ENCODE measurements around the gene BCR. TPM values are rescaled to one million over a fixed set of nuclear protein-coding genes. Genes with fewer than 3 reads are reported as not detected.
"Not testable (repeated sequence)": the region's sequence is repeated elsewhere in the genome, so short reads cannot be mapped to it uniquely, and the experiment has no call there.

The BCR gene
- total RNA-seq, 2 experiments from 2014 or later = 62.3 to 63.3 TPM

DNA sequence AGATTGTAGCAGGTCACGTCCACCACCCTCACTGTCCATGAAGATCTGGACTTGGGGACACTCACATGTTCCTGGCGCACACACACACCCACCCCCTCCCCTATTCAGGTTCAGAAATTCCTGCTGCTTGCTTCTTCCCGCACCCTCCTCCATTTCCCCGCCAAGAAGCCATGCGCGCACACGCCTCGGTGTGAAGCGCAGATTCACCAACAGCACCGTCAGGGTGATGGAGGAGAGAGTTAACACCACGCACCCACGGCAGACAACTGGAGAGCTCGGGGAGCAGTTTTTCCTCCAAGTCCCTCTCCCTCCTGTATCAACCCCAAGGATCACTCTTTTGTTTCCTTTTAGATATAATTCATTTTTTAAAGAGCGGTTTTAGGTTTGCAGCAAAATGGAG, 113.4 kb downstream of the BCR start:
- H3K36me3 Mint-ChIP-seq (ENCODE audit: low read depth) = peaks cover 38% of the 10 kb centered on the region
- intact Hi-C loops (cut with micrococcal nuclease) = no loop called here

DNA sequence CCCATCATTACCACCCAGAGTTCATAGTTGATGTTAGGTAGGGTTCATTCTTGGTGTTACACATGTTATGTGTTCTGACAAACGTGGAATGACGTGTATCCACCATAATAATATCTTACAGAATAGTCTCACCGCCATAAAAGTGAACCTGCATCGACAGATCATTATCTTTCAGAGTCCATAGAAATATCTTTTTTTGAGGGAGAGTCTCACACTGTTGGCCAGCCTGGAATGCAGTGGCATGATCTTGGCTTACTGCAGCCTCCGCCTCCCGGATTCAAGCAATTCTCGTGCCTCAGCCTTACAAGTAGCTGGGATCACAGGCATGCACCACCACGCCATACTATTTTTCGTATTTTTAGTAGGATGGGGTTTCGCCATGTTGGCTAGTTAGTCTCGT, 113.9 kb downstream of the BCR start:
- Mint-ChIP-seq H3K27ac (no peak overlapping the region), H3K4me3 (no peak overlapping the region), H3K4me1 (ENCODE audit: low read depth) (no peaks in the 10 kb centered on the region), H3K27me3 (ENCODE audit: low read depth) (no peaks in the 10 kb centered on the region), H3K36me3 (ENCODE audit: low read depth) (peaks cover 37% of the 10 kb centered on the region), H3K9me3 (no peaks in the 10 kb centered on the region)
- CTCF ChIA-PET = interaction anchor here (0.7 to 2.9 kb wide), 2 partner anchors 116 to 119 kb away, joined by 3 to 9 read pairs; no protein-coding TSS in a partner anchor
- DNase-seq = no peak
- intact Hi-C loops (cut with micrococcal nuclease) = no loop called here

More for the DNA sequence above, 113.4 kb downstream of the BCR start:
- no peak overlapping the region for H3K4me3 Mint-ChIP-seq
- CTCF ChIA-PET = interaction anchor here (1.0 to 2.9 kb wide), 2 partner anchors 116 to 120 kb away, joined by 5 to 9 read pairs; no protein-coding TSS in a partner anchor
- H3K27ac Mint-ChIP-seq = no peak overlapping the region
- DNase-seq = no peak
- no peaks in the 10 kb centered on the region for H3K9me3 Mint-ChIP-seq
- no peaks in the 10 kb centered on the region for H3K4me1 Mint-ChIP-seq (ENCODE audit: low read depth)
- H3K27me3 Mint-ChIP-seq (ENCODE audit: low read depth) = no peaks in the 10 kb centered on the region

DNA sequence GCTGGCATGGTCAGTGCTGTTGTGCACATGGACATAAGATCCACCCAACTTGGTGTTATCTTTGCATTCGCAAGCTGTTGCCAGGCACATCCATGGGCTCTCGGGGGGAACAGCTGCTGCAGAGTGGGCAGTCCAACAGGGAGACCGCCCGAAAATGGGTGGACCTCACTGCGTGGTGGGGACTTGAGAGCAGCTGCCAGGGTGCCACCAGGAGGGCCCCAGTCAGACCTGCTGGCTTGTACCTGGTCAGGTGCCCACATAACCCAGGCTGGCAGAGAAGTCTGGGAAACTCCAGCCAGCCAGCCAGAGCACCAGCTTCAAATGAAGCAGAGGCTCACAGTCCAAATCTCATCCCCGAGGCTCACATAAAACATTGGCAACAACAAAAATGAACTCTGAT, 120.2 kb downstream of the BCR start:
- intact Hi-C loops (cut with micrococcal nuclease) = no loop called here
- H3K4me1 Mint-ChIP-seq (ENCODE audit: low read depth) = no peaks in the 10 kb centered on the region
- DNase-seq = no peak
- no peaks in the 10 kb centered on the region for H3K27me3 Mint-ChIP-seq (ENCODE audit: low read depth)
- H3K4me3 Mint-ChIP-seq = no peak overlapping the region
- H3K36me3 Mint-ChIP-seq (ENCODE audit: low read depth) = peaks cover 17% of the 10 kb centered on the region
- no peaks in the 10 kb centered on the region for H3K9me3 Mint-ChIP-seq
- H3K27ac Mint-ChIP-seq = no peak overlapping the region
- CTCF ChIA-PET = no interaction called here

DNA sequence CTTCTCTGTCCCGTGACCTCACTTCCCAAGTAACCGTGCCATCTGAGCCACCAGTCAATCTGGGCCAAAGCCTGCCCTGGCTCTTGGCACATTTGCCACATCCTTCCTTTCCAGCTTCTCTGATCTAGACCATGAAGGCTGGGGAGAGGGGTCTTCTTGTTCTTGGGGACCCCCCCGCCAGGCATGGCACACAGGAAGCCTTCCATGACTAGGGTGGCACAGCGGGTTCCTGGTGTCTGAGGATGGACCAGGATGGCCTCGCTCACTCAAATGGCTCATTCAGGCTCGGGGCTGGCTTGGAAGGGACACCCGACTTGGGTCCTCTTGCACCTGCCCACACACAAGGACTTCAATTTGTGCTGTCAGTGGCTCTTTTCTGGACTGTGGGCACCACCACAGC, 121.3 kb downstream of the BCR start:
- intact Hi-C loops (cut with micrococcal nuclease) = no loop called here
- Mint-ChIP-seq H3K36me3 (ENCODE audit: low read depth) (peaks cover 16% of the 10 kb centered on the region), H3K27me3 (ENCODE audit: low read depth) (no peaks in the 10 kb centered on the region), H3K9me3 (no peaks in the 10 kb centered on the region), H3K27ac (no peak overlapping the region), H3K4me1 (ENCODE audit: low read depth) (no peaks in the 10 kb centered on the region), H3K4me3 (no peak overlapping the region)
- CTCF ChIA-PET = no interaction called here
- no peak for DNase-seq

DNA sequence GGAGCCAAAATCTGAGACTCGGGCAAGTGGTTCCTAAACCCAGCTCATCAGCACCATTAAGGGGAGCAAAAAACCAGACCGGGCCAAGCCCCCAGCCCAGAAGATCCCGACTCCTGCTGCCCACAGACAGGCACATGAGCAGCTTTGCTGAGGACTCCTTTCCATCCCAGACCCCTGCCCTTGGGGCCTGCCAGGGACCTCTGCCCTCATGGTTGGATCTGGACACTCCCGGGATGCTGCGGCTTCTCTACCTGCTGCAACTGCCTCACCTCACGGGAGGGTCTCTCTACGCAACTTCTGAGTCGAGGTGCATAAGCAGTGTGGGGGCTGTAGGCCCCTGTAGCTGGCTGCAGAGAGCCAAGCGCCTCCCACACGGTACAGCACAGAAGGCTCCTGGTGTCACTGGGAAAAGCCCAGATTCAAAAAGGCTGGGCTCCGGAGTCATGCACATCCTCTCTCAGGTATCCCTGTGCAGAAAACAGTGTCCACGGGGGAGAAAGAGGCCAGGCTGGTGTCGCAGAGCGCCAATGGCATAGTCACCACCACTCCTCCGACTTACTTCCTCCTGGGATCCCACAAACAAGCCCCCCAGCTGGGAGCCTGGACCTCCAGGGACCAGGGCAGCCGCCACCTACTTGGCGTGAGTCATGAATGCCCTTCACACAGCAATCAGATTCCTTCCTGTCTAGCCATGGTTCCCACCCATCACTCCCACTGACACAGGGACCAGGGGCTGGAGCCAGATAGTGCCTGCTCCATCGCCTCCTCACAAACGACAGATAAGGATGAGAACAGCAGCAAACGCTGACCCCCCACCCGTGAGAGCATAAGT, 122.1 kb downstream of the BCR start:
- Mint-ChIP-seq H3K36me3 (ENCODE audit: low read depth) (peaks cover 13% of the 10 kb centered on the region), H3K4me3 (no peak overlapping the region), H3K27ac (no peak overlapping the region), H3K9me3 (no peaks in the 10 kb centered on the region), H3K27me3 (ENCODE audit: low read depth) (no peaks in the 10 kb centered on the region), H3K4me1 (ENCODE audit: low read depth) (no peaks in the 10 kb centered on the region)
- DNase-seq = no peak
- intact Hi-C loops (cut with micrococcal nuclease) = no loop called here
- CTCF ChIA-PET = no interaction called here

DNA sequence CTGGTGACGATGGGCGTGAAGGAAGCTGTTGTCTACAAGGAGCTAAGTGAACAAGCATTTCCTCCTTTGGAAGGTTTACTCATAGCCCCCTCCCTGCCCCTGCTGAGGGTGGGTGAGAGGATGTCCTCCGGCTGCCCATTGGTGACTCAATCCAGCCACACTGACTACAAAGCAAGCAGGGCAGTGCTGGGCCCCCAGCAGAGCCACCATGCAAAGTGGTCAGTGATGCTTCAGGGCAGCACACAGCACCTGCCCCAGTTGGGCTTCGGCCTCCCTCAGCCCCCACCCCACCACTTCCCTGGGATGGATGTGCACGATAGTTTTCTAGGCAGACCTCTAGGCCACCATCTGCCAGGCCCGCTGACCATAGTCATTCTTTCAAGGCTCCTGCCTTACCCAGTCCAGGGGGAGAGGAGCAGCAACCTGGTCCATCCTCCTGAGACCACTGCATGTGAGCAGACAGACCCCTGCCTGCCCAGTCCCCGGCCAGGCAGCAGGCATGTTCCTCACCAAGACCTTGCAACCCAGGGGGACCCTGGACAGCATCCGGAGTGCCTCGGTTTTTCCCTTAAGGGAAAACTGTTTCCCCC, 125.1 kb downstream of the BCR start:
- peaks cover 5% of the 10 kb centered on the region for H3K36me3 Mint-ChIP-seq (ENCODE audit: low read depth)
- H3K27me3 Mint-ChIP-seq (ENCODE audit: low read depth) = no peaks in the 10 kb centered on the region
- H3K9me3 Mint-ChIP-seq = no peaks in the 10 kb centered on the region
- H3K27ac Mint-ChIP-seq = no peak overlapping the region
- H3K4me3 Mint-ChIP-seq = no peak overlapping the region
- intact Hi-C loops (cut with micrococcal nuclease) = no loop called here
- DNase-seq = no peak
- CTCF ChIA-PET = interaction anchor here (1.9 kb wide), 1 partner anchor 80 kb away, joined by 7 read pairs; no protein-coding TSS in a partner anchor
- no peaks in the 10 kb centered on the region for H3K4me1 Mint-ChIP-seq (ENCODE audit: low read depth)

DNA sequence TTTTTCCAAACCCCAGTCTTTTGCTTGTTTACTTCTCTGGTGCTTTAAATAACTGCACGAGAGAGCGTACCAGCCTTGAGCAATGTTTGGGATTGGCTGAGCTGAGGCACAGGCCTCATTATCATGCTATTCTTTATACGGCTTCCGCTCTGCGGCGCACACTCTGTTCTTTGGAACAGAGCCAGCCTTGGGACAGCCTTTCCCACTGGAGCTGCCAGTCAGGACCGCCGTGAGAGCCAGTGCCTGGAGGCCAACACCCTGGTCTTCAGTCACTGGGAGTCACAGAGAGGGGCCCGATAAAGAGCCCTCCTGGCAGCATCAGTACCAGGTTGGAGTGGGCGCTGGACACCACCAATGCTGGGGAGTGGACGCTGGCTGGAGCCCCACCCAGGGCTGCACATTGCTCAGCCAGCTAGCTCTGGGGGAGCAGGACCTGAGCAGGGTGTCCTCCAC, 125.6 kb downstream of the BCR start:
- H3K27ac Mint-ChIP-seq = no peak overlapping the region
- intact Hi-C loops (cut with micrococcal nuclease) = no loop called here
- H3K27me3 Mint-ChIP-seq (ENCODE audit: low read depth) = no peaks in the 10 kb centered on the region
- H3K4me1 Mint-ChIP-seq (ENCODE audit: low read depth) = no peaks in the 10 kb centered on the region
- peaks cover 3% of the 10 kb centered on the region for H3K36me3 Mint-ChIP-seq (ENCODE audit: low read depth)
- no peak overlapping the region for H3K4me3 Mint-ChIP-seq
- no peak for DNase-seq
- CTCF ChIA-PET = interaction anchor here (1.5 kb wide), 1 partner anchor 80 kb away, joined by 6 read pairs; no protein-coding TSS in a partner anchor
- no peaks in the 10 kb centered on the region for H3K9me3 Mint-ChIP-seq

DNA sequence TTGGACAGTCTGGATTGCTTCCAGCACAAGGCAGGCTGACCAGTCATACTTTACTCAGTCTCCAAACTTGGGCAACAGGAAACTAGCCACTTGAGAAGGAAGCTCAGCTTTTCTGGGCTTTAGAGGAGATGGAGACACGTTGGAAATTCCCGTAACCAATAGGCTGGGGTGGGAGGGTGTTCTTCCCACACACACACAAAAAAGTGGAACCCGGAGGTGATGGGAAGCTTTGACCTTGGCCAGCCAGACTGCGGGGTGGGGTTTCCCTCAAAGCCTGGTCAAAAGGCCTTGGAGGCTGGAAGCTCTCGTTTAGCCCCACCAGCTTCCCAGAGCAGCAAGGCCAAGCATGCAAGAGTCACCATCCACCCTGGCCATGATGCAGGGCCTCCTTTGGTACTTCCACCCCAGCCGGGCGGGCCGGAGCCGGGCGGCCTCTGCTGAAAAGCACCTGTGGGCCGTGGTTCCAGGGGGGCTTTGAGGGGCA, 126.2 kb downstream of the BCR start:
- Mint-ChIP-seq H3K27me3 (ENCODE audit: low read depth) (no peaks in the 10 kb centered on the region), H3K4me3 (no peak overlapping the region), H3K27ac (no peak overlapping the region), H3K9me3 (no peaks in the 10 kb centered on the region), H3K4me1 (ENCODE audit: low read depth) (no peaks in the 10 kb centered on the region), H3K36me3 (ENCODE audit: low read depth) (peaks cover under 1% of the 10 kb centered on the region)
- intact Hi-C loops (cut with micrococcal nuclease) = no loop called here
- no peak for DNase-seq
- CTCF ChIA-PET = interaction anchor here (1.5 kb wide), 1 partner anchor 79 kb away, joined by 6 read pairs; no protein-coding TSS in a partner anchor

DNA sequence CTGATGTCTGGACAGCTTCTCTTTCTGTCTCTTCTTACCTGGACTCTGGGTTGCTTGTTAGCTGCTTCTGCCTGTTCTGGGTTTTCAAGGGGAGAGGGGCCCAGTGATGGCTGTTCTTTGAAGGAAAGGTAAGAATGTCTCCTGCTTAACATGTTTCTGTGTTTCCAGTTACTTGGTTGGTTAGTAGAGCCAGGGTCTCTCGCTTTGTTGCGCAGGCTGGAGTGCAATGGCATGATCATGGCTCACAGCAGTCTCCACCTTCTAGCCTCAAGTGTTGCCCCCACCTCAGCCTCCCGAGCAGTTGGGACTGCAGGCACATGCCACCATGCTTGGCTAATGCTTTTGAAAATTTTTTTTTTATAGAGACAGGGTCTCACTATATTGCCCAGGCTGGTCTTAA, 126.6 kb downstream of the BCR start:
- CTCF ChIA-PET = interaction anchor here (1.5 kb wide), 1 partner anchor 79 kb away, joined by 6 read pairs; no protein-coding TSS in a partner anchor
- DNase-seq = no peak
- H3K36me3 Mint-ChIP-seq (ENCODE audit: low read depth) = no peaks in the 10 kb centered on the region

DNA sequence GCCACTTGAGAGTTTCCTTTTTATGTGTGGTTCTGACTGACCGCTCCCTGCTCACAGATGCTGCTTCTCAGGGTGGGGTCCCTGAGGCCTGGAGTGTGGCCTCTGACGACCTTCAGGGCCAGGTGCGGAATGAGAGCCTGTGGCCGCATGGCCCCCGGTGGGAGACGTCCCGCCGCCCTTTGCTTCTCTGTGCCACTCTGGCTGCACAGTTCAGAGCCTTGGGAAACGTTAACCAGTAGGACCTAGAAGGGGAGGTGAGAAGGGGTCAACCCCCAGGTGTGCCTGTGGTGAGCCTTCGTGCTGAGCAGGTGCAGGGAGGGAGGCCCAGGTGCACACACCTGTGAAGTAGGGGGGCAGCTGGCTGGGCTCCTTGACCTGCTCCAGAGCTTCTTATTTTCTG, 127.2 kb downstream of the BCR start:
- H3K27me3 Mint-ChIP-seq (ENCODE audit: low read depth) = not testable (repeated sequence)
- CTCF ChIA-PET = interaction anchor here (1.5 kb wide), 1 partner anchor 78 kb away, joined by 6 read pairs; no protein-coding TSS in a partner anchor

More for the DNA sequence above, 126.6 kb downstream of the BCR start:
- no peak overlapping the region for H3K4me3 Mint-ChIP-seq
- intact Hi-C loops (cut with micrococcal nuclease) = no loop called here
- H3K9me3 Mint-ChIP-seq = no peaks in the 10 kb centered on the region
- no peaks in the 10 kb centered on the region for H3K27me3 Mint-ChIP-seq (ENCODE audit: low read depth)
- H3K4me1 Mint-ChIP-seq (ENCODE audit: low read depth) = no peaks in the 10 kb centered on the region
- no peak overlapping the region for H3K27ac Mint-ChIP-seq

DNA sequence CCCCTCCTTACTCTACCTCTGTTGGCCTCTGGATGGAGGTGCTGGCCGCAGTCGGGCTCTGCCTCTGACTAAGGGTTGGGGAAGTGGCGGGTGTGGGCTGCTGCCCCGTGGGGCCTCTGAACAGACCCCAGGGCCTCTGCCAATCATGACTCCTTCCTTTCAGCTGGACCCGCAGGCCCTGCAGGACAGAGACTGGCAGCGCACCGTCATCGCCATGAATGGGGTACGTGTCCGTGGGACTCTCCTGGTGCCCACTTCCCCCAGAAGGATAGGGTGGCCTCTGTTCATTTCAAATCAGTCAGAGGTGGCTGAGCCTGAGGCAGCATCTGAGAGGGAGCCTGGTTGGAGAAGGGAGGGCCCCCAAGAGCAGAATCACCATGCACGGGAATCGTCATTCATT, 129.0 kb downstream of the BCR start:
- DNase-seq; H3K4me3 Mint-ChIP-seq; H3K9me3 Mint-ChIP-seq; H3K4me1 Mint-ChIP-seq (ENCODE audit: low read depth); H3K27ac Mint-ChIP-seq; H3K27me3 Mint-ChIP-seq (ENCODE audit: low read depth); H3K36me3 Mint-ChIP-seq (ENCODE audit: low read depth); intact Hi-C loops (cut with micrococcal nuclease): not testable (repeated sequence)
- CTCF ChIA-PET = interaction anchor here (0.8 kb wide), 1 partner anchor 130 kb away, joined by 3 read pairs; no protein-coding TSS in a partner anchor

More for the DNA sequence above, 127.2 kb downstream of the BCR start:
- DNase-seq; H3K9me3 Mint-ChIP-seq; H3K4me3 Mint-ChIP-seq; intact Hi-C loops (cut with micrococcal nuclease); H3K27ac Mint-ChIP-seq; H3K36me3 Mint-ChIP-seq (ENCODE audit: low read depth); H3K4me1 Mint-ChIP-seq (ENCODE audit: low read depth): not testable (repeated sequence)

DNA sequence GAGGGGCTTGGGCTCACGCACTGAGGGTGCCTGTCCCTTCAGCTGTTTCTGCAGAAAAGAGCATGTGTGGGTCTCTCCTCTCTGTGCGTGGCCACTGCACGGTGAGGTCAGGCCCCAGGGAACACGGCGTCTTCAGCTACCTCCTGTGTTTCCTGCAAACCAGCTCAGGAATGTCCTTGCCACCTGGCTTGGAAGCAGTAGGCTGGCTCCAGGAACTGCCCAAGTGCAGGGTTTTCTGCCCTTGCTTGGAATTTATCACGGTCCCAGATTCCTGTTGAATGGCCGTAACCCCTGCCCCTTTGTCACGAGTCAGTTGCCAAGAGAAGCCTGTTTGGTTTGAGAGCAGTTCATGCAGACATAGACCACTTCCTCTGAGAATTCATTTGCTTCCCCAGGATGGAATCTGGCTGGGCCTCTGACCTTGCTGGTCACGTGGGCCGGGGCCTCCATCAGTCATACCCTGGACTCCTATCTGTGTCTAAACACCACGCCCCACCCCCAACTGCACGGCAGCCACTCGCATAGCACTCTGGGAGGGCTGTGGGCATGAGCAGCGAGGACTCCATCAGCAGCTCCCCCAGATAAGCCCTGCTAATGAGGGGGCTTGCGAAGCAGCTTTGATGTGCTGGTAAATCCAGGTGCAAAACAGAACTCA, 130.3 kb downstream of the BCR start:
- DNase-seq; H3K27me3 Mint-ChIP-seq (ENCODE audit: low read depth); H3K36me3 Mint-ChIP-seq (ENCODE audit: low read depth); H3K4me3 Mint-ChIP-seq; intact Hi-C loops (cut with micrococcal nuclease); H3K4me1 Mint-ChIP-seq (ENCODE audit: low read depth); CTCF ChIA-PET; H3K27ac Mint-ChIP-seq; H3K9me3 Mint-ChIP-seq: not testable (repeated sequence)
